GM19455 (cell line): ENCODE data around the gene CCL21.

Experiments used
- ATAC-seq: cut with Tn5 transposase; IDR thresholded peaks from one replicate; pipeline ENCODE4 v1.9.1; 2021; ENCODE audit not compliant: unreplicated experiment

CCL21 gene

DNA sequence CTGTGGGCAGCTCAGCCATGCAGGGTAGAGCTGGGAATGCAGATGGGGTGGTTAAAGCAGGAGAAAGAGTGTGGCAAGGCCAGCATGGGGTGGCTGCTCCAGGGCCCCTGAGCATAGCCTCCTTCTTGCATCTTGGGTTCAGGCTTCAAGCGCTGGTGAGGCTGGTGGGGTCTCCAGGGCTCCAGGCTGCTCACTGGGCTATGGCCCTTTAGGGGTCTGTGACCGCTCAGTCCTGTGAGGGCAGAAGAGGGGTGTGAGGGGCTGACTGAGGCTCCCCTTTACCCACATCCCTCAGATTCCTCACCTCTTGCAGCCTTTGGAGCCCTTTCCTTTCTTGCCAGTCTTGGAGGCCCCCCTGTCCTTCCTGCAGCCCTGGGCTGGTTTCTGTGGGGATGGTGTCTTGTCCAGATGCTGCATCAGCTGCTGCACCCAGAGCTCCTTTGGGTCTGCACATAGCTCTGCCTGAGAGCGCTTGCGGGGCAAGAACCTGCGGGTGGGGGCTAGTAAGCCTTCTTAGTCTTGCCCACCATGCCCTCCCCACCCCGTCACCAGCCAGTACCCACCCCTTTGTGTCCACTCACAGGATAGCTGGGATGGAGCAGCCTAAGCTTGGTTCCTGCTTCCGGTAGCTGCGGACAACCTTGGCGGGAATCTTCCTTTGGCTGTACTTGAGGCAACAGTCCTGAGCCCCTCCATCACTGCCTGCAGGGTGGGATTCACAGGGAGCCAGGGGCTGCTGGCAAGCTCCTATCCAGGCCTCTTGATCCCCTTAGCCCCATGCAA lies 549 bp downstream of the CCL21 start:
- no peak for ATAC-seq

DNA sequence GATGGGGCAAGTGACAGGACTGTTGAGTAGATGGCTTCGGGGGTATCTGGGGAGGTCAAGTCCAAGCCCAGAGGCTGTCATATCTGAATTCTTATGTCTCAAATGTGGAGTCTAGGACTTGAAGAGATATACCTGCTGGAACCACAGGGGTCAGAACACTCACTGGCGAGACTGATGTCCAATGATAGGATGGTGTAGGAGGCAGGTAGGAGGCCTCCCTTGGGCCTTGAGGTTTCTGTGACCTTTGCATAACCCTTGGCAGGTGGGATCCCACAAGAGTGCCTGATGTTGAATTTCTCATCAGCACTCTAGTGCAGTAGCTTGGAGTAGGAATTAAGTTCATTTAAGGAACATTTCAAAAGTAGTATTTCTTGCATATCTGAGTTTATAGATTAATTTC lies 2.8 kb downstream of the CCL21 start:
- ATAC-seq = no peak

DNA sequence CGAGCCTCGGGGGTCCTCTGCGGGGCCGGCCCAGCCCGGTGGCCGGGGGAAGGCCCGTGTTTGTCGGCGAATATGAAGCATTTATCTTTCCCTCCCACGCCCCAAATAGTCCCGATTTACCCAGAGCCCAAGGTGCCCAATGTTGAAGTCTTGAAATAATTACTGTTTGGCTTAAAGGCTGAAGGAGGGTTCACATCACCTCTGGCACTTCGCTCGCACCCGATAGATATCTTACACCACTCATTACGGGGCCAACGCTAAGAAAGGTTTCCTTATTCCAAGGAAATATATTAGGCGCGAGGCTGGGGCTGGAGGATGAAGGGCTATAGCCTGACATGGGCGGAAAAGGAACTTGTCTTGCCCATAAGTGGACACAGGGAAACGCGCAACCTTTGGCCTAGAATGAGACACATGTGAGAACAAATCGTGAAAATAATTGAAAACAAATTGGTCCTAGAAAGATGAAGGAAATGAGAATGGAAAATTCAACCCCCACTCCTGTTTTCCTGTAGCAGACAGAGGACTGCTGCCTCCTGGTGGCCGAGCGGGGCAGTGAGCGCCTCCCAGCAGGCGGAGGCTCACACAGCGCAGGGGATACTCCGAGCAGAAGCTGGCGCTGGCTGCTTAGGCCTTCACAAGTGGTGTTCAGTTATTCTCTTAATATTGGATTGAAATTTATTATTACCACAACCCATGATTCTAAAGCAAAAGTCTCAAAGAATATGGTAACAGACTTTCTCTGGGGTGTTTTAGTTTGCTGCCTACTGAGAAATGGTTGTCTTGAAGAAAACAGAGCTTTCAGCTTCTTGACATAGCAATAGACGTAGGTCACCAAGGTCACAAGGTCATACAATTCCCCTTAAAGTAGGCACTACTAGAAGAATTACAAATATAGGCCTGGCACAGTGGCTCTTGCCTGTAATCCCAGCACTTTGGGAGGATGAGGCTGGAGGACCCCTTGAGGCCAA lies 7.9 kb downstream of the CCL21 start:
- ATAC-seq = peak; percentile 6

DNA sequence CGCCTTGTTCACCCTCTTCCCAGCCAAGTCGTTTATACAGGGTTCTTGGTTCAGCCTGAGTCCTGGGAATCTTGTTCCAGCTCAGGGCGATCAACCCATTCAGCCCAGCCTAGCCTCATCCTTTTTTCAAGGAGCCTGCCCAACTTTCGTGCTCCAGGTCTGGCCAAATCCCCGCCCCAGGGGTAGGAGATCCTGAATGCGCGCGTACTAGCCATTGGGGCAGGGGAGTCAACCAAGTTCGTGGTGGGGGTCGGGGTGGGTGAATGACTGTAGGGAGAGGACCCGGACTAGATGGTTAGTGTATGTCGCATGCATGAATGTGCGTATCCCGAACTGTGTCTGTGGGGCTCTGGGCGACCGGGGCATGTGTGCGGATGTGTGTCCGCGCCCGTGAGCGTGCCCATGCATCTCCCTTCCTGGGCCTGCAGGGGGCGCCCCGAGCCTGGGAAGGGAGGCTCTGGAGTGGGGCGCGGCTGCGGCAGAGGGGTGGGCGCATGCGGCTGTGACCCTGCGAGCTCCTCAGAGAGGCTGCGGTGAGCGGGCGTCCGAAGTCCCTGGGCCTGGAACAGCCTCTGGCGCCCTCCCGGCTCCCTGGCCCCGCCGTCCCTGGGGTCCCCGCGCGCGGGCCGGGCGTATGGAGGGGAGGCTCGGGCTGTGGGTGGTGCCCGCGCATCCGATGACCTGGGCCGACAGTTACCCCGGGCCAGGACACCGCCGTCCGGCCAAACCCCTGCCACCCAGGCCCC lies 8.7 kb downstream of the CCL21 start:
- ATAC-seq = peak; percentile 50

DNA sequence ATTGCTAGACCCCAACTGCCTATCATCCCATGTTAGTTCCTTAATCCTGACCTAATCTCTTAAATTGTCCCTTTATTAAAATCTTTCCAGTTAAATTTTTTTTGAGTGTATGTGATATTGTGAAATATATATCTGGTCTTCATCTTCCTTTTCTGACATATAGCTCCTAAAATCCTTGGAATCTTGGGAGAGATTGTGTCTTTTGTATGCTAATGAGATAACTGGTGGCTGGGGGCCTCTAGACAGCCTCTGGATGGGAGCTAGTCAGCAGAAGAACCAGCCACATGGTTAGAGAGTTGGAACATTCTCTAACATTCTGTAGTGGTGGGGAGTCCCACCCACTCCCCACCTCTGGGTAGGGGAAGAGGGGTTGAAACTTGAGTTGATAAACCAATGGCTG lies 15.1 kb downstream of the CCL21 start:
- ATAC-seq = no peak

DNA sequence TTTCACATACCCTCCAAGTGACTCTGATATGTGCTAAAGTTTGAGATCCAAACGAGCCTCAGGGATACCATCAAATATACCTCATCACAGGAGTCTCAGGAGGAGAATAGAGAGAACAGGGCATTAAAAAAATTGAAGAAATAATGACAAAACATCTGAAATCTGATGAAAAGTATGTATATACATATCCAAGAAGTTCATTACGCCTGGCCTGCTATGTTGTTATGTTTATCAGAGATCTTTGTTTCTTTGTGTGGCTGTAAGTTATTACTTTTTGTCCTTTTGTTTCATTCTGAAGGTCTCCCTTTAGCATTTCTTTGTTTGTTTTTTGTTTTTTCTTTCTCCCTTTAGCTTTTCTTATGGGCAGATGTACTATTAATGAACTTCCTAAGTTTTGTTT lies 16.4 kb downstream of the CCL21 start:
- ATAC-seq = no peak

DNA sequence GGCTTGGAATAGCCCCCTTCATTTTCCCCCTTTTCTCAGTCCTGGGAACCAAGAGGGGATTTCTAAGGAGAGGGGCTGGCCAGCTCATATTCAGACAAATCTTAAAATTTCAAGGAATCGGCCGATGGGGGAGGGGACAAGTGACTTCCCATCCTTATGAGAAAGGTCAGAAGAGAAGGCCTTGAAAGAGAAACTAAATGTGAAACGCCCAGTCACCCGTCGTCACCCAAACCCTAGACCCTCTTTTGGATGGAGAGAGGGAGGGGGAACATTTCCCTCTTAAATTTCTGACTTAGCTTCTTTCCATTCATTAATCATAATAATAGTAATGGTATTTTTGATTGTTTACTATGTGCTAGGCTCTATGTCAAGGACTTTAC lies 18.0 kb downstream of the CCL21 start:
- no peak for ATAC-seq

DNA sequence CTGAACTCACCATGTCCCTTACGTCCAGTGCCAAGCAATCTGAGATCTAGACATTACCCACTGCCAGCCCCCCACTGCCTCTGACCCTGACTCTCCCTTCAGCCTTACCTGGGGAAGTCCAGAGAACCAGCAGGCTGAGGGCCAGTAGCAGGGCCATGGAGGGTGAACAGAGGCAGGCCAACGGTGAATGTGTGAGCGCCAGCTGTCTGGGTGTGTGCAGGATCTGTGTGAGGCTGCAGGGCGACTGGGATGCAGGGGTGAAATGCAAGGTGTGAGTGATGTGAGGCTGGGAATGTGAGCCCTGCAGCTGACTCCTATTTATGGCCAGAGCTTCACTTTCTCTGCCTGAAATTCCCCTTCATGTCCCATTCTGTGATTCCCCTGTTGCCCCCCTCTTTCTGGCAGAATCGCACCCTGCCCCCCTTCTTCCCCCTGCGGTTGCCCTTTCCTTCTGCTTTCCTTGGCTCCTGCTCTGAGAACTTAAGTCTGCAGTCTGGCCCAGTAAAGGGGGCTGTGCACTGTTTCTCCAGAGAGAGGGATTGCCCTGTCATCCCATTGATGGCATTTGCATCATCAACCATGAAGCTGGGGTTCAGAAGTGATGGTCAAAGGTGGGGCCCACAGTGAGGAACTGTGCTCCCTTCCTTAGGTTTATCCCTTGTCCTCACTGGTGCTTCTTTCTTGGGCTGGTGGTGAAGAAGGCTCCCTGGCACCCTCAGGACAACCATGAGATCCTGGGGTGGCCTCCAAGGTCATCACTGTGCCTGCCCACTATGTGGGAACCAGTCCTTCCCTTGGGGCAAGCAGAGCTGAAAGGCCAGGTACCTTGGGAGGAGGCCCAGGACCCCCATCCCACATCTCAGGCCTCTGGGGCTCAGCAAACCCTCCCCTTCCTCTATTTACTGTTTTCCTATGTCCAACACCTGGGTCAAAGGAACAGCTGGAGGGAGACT lies 18.7 kb downstream of the CCL21 start, which contains the start of gene CCL19:
TSS of gene CCL19 (minus strand) at position 294 of the 953 bp plus-strand sequence. CDS start at position 157, 137 bp downstream.
- no peak for ATAC-seq

DNA sequence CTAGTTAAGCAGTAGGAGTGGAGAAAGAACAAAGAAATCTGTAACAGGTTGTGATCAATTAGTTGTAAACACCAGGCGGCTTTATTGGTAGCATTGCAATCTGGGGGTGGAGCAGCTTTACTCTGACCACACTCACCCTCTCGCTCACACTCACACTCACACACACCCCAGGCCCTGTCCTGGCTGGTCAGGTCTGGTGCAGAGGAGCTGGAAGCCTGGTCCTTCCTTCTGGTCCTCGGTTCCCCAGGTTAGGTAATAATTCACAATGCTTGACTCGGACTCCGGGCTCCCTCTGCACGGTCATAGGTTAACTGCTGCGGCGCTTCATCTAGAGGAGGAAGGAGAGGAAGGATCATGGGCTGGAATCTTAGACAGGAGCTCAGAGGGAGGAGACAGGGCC lies 20.4 kb downstream of the CCL21 start:
- ATAC-seq = no peak

DNA sequence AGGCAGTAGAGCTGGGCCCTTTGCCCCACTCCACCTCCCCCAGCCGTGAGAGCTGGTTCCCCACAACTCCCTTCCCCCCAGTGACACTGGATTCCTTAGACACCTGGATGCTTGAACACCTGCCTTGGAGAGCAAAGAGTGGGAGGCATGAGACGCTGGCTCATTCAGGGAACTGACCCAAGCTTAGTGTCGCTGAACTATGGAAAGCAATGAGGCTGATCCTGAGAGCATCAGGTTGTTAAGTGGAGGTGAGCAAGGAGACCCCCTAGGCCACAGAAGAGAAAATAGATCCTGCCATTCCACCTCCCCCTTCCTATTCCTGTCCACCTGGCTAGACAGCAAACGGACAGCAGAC lies 20.8 kb downstream of the CCL21 start:
- no peak for ATAC-seq

DNA sequence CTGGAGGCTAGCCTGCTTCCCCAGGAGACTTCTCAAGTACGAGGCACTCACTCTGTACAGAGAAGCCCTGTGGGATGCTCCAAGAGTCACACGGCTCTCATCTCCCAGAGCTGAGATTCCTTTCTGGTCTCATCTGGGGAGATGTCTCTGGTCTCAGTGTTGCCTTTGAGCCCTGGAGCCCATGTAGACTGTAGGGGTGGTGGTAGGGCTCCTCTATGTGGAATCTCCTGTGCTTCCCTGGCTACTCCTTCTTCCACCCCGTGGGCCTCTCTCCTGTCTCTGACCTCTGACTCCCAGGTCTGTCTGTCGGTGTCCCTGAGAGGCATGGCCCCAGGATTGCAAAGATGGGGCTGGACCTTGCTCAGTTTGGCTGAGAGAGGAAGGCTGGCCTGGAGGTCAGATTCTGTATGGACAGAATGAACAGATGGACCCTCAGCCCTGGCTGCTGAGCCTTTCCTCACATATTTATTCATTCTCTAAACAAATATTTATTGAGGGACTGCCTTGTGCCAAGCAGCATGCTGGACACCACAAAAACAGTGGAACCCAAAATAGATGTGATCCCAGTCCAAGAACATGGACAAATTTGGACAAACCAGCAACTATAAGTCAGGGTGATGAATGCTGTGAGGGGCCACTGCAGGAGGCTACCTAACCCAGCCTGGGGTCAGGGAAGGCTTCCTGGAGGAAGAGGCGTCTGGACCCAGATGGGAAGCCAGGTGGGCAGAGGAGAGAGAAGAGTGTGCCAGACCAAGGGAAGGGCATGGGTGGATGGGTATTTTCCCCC lies 21.4 kb downstream of the CCL21 start:
- ATAC-seq = no peak

DNA sequence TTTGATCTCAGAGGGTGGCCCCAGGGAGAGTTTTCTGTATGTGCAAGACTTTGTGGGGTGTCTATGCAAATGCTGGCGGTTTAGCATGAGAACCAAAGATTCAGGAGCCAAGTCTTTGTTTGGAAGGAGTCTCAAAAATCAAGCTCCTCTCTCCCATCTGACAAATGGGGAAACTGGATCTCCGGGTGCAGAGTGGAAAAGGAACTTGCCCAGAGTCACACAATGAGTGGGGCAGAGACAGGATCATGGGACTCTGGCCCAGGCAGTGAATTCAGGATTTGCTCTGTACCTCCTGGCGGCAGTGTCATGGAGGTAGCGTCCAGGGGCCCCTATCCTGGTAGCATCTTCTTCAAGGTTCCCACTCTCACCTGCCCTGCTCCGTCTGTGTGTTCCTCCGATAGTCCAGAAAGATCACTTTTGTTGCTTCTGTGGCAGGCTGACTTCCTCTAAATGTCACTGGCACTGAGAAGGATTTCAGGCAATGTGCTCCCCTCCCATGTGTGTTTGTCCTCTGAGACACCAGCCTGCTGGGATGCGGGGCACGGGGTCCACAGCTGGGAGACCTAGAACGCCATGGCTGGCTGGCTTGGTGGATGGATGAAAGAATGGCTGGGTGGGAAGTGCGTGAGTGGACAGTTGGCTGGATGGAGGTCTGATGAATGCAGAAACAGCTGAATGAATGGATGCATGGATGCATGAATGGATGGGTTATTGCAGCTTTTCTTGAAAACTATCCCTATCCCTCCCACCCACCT lies 22.5 kb downstream of the CCL21 start:
- no peak for ATAC-seq

DNA sequence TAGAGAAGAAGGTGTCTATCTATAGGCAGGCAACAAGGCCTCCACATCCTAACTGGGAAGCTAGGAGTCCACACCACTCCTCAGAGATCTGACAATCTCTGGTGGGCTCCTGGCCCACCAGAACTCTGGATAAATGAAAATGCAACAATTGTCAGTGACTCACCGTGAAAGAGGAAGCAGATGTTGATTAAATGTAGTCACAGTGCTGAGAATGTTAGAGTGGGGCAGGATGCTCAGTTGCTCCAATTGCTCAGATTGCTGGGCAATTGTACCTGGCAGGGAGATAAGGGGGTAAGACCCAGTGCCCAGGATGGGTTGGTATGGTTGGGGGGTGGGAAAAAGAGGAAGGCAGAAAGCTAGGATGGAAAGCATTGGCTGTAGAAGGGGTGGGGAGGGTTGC lies 23.2 kb downstream of the CCL21 start:
- ATAC-seq = no peak

DNA sequence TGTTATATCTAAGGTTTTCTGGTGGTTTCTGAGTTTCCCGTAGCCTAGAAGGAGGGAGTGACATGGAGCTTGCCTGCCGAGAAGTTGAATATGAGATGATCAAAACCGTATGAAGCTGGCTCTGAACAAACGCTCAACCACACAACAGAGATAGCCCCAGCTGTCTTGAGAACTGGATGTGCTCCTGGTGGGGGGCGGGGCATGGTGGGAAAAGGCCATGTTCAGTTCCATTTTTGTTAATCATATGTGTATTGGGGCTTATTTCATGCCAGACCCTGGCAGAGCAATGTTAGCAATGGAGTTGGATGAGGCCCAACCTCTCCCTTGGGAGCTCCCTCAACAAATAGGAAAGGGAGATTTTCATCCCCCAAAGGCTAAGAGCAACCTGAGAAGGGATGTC lies 23.7 kb downstream of the CCL21 start:
- no peak for ATAC-seq

DNA sequence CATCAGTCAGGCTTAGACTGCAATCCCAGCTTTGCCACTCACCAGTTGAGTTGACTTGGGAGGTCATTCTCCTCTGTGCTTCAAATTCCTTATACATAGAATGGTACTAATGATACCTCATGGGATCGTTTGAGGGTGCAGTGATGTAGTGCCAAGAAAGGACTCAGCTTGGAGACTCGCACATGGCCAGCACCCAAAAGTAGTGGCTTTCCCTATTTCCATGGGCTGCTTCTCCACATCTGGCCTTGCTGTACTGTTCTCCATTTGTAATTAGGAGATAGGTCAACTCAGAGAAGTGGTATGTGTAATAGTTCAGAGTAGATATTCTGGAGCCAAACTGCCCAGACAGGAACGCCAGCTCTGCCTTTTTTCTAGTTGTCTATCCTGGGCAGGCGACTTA lies 24.3 kb downstream of the CCL21 start:
- no peak for ATAC-seq

DNA sequence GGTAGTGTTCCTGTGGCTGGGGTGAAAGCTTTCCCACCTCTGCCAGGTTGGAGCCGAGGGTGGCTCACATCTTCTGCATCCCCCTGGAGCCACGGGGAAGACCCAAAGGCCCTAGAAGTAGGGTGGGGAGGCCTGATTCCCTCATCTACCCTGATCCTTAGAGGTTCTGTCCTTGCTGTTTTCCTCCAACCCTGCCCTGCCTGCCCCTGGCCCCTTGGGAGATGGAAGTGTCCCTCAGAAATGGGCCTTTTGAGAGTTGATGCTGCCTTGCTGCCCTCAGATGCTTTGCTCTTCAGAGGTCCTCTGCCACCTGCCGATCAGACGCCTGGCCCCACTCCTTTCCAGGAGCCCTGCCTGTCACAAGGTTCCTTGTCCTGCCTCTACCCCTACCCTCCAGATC lies 25.1 kb downstream of the CCL21 start:
- no peak for ATAC-seq

DNA sequence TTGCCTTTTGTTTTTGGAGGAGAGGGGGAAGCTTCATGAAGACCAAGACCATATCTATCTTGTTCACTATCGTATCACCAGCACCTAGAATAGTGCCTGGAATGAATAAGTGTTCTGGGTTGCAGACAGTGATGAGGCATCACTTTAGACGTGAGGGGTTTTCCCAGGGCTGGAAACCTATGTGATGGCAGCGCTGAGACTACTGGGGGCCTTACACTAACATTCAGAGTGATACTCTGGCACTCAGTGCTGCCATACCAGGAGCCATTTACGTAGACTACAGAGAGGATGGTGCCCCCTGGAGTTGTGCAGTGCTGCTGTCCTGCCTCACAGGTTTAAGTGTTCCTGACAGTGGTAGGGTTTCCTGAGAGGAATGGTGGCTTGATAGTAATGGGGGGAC lies 25.8 kb downstream of the CCL21 start:
- ATAC-seq = no peak

DNA sequence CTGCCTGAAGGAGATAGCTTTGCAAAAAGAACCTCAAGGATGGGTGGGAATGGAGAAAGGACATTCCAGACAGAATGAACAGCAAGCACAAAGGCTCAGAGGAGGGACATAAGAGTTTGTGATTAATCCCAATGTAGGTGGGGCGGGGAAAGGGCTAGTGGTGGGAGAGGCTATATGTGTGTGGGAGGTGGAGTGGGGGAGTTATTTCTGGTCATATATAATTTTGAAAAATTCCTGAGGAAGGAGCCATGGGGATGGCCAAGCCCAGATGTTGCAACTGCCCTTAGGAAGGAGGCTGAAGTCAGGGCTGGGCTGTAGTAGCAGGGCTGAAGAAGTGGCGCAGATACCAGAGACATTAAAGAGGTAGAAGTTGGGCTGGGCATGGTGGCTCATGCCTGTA lies 34.1 kb downstream of the CCL21 start:
- ATAC-seq = no peak
